ENCODE data around the gene CDC14B. TPM values are rescaled to one million over a fixed set of nuclear protein-coding genes. Genes with fewer than 3 reads are reported as not detected.

CDC14B gene
- total RNA-seq, 1 donor from 2014 or later, result 38.1 TPM

DNA sequence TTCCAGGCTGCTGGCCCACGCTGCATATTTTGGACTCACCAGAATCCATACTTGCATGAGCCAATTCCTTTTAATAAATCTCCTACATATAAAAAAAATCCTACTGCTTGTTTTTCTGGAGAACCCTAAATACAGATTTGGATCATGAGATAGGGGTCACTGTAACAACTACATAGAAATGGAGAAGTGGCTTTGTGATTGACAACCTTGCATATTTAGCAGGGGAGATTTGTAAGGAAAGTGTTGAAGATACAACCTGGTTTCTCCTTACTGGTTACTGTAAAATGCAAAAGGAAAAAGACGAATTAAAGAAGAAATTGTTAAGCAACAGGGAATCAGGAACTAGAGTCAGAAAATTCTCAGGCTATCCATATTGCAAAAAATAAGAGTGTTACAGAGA, 94.9 kb downstream of the CDC14B start:
- no peak overlapping the region for H3K9ac ChIP-seq
- no peak overlapping the region for H3K27ac ChIP-seq
- H3K4me1 ChIP-seq, result no peaks in the 10 kb centered on the region
- H3K9me3 ChIP-seq (ENCODE audit: low read depth), result no peaks in the 10 kb centered on the region
- no peaks in the 10 kb centered on the region for H3K79me2 ChIP-seq (ENCODE audit: low read depth)
- Mint-ChIP-seq H3K36me3 (peaks cover 20% of the 10 kb centered on the region), H3K4me1 (no peaks in the 10 kb centered on the region), H3K9me3 (no peaks in the 10 kb centered on the region), H3K27ac (no peak overlapping the region), H3K27me3 (ENCODE audit: insufficient read depth, low read depth) (no peaks in the 10 kb centered on the region), H3K4me3 (no peak overlapping the region)
- H3F3A ChIP-seq (ENCODE audit: low read depth), result no peaks in the 10 kb centered on the region
- no peak overlapping the region for H2AFZ ChIP-seq (replicated peaks)
- H4K20me1 ChIP-seq (ENCODE audit: low read depth), result no peaks in the 10 kb centered on the region
- TF ChIP-seq, protein P1, sequence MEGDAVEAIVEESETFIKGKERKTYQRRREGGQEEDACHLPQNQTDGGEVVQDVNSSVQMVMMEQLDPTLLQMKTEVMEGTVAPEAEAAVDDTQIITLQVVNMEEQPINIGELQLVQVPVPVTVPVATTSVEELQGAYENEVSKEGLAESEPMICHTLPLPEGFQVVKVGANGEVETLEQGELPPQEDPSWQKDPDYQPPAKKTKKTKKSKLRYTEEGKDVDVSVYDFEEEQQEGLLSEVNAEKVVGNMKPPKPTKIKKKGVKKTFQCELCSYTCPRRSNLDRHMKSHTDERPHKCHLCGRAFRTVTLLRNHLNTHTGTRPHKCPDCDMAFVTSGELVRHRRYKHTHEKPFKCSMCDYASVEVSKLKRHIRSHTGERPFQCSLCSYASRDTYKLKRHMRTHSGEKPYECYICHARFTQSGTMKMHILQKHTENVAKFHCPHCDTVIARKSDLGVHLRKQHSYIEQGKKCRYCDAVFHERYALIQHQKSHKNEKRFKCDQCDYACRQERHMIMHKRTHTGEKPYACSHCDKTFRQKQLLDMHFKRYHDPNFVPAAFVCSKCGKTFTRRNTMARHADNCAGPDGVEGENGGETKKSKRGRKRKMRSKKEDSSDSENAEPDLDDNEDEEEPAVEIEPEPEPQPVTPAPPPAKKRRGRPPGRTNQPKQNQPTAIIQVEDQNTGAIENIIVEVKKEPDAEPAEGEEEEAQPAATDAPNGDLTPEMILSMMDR (IDR thresholded peaks at IDR 0.05), result no peak
- TF ChIP-seq EZH2phosphoT487 (IDR thresholded peaks at IDR 0.05), result no peak
- no peak for TF ChIP-seq EZH2 (IDR thresholded peaks at IDR 0.05)
- H3K4me3 ChIP-seq, result no peak overlapping the region
- no peaks in the 10 kb centered on the region for H3K36me3 ChIP-seq
- DNase-seq (ENCODE audit: low spot score), result no peak
- no peak overlapping the region for H3K4me2 ChIP-seq
- no peaks in the 10 kb centered on the region for H3K27me3 ChIP-seq

DNA sequence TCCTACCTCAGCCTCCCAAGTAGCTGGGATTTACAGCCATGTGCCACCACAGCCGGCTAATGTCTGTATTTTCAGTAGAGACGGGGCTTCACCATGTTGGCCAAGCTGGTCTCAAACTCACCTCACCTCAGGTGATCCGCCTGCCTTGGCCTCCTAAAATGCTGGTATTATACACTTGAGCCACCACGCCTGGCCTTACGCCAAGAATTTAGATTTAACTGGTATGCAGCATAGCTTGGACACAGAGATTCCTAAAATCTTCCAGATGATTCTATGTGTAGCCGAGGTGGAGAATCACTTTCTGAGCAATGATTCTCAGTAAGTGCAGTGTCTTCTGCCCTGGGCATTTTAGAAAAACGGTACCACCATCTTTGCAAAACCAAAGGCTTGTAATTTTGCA, 95.6 kb downstream of the CDC14B start:
- peaks cover 21% of the 10 kb centered on the region for H3K36me3 Mint-ChIP-seq

DNA sequence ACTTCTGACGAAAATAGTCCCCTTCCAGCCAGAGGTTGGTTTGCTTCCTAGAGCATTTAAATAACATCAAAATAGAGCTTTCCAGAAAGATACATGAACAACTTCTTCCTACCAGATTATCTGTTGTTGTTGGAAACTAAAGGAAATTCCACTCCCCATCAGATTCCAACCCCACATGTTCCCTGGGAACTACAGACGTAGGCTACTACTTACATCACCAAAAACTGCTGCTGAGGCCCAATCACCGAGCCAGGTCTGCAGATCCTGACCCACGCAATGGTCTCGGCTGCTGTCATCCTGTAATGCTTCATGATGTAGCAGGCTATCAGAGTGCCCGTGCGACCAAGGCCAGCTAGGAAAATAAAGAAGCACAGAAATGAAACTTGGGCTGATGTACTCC, 96.3 kb downstream of the CDC14B start:
- no peaks in the 10 kb centered on the region for H3K4me1 Mint-ChIP-seq
- Histone ChIP-seq H4K20me1 (ENCODE audit: low read depth) (no peaks in the 10 kb centered on the region), H3K27ac (no peak overlapping the region), H3K27me3 (no peaks in the 10 kb centered on the region), H3K4me1 (no peaks in the 10 kb centered on the region), H3K4me3 (no peak overlapping the region), H3K79me2 (ENCODE audit: low read depth) (no peaks in the 10 kb centered on the region), H3K4me2 (no peak overlapping the region), H3K9ac (no peak overlapping the region), H3K9me3 (ENCODE audit: low read depth) (no peaks in the 10 kb centered on the region), H3K36me3 (no peaks in the 10 kb centered on the region), H2AFZ (replicated peaks) (no peak overlapping the region), H3F3A (ENCODE audit: low read depth) (no peaks in the 10 kb centered on the region)
- H3K36me3 Mint-ChIP-seq, result peaks cover 23% of the 10 kb centered on the region
- DNase-seq (ENCODE audit: low spot score), result no peak
- no peaks in the 10 kb centered on the region for H3K9me3 Mint-ChIP-seq
- no peak overlapping the region for H3K27ac Mint-ChIP-seq
- H3K4me3 Mint-ChIP-seq, result no peak overlapping the region
- no peaks in the 10 kb centered on the region for H3K27me3 Mint-ChIP-seq (ENCODE audit: insufficient read depth, low read depth)
- TF ChIP-seq EZH2 (IDR thresholded peaks at IDR 0.05) (no peak), EZH2phosphoT487 (IDR thresholded peaks at IDR 0.05) (no peak)
- TF ChIP-seq, protein P1 (IDR thresholded peaks at IDR 0.05), result no peak

More for the DNA sequence above, 95.6 kb downstream of the CDC14B start:
- Mint-ChIP-seq H3K27ac (no peak overlapping the region), H3K4me1 (no peaks in the 10 kb centered on the region), H3K9me3 (no peaks in the 10 kb centered on the region), H3K4me3 (no peak overlapping the region), H3K27me3 (ENCODE audit: insufficient read depth, low read depth) (no peaks in the 10 kb centered on the region)
- Histone ChIP-seq H3K79me2 (ENCODE audit: low read depth) (no peaks in the 10 kb centered on the region), H3K4me1 (no peaks in the 10 kb centered on the region), H3F3A (ENCODE audit: low read depth) (no peaks in the 10 kb centered on the region), H3K9ac (no peak overlapping the region), H3K27me3 (no peaks in the 10 kb centered on the region), H2AFZ (replicated peaks) (no peak overlapping the region), H3K4me3 (no peak overlapping the region), H4K20me1 (ENCODE audit: low read depth) (no peaks in the 10 kb centered on the region), H3K36me3 (no peaks in the 10 kb centered on the region), H3K4me2 (no peak overlapping the region), H3K27ac (no peak overlapping the region), H3K9me3 (ENCODE audit: low read depth) (no peaks in the 10 kb centered on the region)
- DNase-seq (ENCODE audit: low spot score), result no peak
- TF ChIP-seq EZH2 (IDR thresholded peaks at IDR 0.05), result no peak
- TF ChIP-seq, protein P1 (IDR thresholded peaks at IDR 0.05), result no peak
- TF ChIP-seq EZH2phosphoT487 (IDR thresholded peaks at IDR 0.05), result no peak
